ENCODE data around the gene UBN1.

UBN1 gene

GRCh38 chr16:4860727-4861342 lies 13.6 kb downstream of the UBN1 start:
- DNase-seq: no peak

- DNase-seq: no peak
These were observed 15.4 kb downstream of the UBN1 start for GRCh38 chr16:4862639-4863038.

DNA sequence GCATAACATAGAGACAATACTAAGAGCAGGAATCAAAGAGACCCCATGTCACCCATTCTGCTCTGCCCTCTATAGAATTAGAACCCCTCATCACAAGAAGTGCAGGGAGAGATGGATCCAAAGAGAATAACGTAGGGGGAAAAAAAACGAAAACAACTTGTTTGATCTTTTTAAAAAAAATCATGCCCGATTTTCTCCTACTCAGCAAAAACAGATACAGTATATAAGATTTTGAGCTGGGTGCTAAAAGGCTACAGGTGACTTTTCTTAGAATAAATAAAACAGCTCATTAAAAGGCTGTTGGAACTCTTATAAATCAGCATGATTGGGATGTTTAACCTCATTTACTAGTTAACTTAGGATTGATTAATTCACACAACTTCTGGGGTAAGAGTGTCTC lies 17.4 kb downstream of the UBN1 start:
- no peak for DNase-seq

GRCh38 chr16:4865231-4865860 lies 18.1 kb downstream of the UBN1 start:
- DNase-seq: no peak

GRCh38 chr16:4866586-4866985 lies 19.3 kb downstream of the UBN1 start:
- no peak for DNase-seq

DNA sequence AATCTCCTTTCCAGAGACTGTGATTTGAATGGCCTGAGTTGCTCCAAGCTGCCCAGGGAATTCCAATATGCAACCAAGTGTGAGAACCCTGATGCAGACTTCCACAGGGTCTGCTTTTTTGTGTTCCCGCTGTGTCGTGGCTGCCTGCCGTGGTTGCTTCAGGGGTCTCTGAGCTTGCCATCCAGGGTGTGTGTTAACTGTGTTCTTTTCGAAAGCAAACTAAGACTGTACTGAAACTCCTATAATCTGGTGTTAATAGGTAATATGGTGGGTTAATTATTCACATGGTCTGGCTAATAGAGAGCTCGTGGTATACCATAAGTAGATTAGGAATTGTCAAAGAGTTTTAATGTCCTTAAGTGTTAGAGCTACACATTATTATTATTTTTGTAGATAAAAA lies 20.7 kb downstream of the UBN1 start:
- DNase-seq: no peak

DNA sequence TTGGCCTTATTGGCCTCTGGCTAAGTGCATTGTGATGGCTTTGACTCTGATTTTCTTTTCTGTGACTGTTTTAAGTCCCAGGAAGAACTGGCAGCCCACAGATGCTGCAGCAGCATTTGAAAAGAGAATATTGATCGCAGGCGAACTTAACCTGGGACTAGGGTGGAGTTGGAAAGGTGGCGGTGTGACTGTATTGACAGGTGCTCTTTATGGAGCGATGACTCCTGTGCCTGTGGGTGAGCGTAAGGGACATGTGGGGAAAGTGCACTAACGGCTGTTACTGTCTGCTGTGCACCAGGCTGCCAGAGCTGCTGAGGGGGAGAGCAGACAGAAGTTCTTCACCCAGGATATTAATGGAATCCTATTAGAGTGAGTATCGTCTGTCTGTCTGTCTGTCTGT lies 21.3 kb downstream of the UBN1 start:
- no peak for DNase-seq

- no peak for DNase-seq
These were observed 22.0 kb downstream of the UBN1 start for GRCh38 chr16:4869147-4869805.

GRCh38 chr16:4870138-4870671 lies 22.9 kb downstream of the UBN1 start:
- DNase-seq: no peak

DNA sequence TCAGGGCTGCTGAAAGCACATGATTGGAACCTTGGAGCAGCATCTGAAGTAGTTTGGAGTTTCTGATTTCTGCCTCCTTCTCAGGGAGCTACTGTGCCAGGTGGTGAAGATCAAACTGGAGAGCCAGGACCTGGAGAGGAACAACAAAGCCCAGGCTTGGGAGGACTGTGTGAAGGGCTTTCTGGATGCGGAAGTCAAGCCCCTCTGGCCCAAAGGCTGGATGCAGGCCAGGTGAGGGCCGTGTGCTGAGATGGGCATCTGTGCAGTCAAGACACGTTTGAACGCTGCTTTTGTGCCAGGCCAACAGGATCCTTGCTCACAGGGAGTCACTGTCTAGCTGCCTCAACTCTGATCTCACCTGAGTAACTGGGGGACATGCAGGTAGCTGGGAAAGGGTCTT lies 23.8 kb downstream of the UBN1 start:
- no peak for DNase-seq

- DNase-seq: no peak
These were observed 25.8 kb downstream of the UBN1 start for GRCh38 chr16:4873091-4873490.

DNA sequence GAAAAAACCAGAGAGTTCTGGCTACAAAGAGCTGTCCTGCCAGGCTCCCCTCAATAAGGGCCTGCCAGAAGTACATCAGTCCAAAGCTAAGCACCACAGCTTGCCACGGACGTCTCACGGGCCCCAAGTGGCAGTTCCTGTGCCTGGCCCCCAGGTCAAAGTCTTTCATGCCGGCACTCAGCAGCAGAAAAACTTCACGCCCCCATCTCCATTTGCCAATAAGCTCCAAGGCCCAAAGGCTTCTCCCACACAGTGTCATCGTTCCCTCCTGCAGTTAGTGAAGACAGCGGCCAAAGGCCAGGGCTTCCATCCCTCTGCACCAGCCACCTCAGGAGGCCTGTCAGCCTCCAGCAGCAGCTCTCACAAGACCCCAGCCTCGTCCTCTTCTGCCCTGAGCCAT lies 27.4 kb downstream of the UBN1 start:
- no peak for DNase-seq

GRCh38 chr16:4876646-4877379 lies 29.5 kb downstream of the UBN1 start:
- DNase-seq: no peak

DNA sequence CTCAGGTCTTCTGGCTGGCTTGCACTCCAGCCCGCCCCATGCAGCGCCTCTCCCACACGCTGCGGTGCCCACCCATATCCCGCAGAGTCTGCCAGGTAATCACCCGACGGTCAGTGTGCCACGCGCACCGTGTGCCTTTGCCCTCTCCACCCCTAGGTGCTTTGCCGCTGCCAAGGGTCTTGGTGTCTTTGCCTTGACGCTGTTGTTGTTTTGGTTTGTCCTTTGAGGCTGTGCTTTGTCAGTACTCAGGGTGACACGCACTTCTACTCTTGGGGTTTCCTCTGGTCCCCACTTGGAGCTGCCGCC lies 30.1 kb downstream of the UBN1 start:
- no peak for DNase-seq

DNA sequence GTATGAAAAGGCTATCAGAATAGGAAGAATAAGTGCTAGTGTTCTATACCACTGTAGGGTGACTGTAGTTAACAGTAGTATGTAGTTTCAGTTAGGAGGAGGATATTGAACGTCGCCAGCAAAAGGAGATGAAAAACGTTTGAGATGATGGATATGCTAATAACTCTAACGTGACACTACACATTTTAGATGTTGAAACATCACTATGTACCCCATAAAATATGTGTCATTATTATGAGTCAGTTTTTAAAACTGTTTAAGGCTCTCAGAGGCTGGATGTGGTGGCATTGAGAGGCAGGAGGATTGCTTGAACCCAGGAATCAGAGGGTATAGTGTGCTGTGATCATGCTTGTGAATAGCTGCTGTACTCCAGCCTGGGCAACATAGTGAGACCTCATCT lies 31.8 kb downstream of the UBN1 start:
- DNase-seq: no peak

- DNase-seq: no peak
These were observed 32.8 kb downstream of the UBN1 start for GRCh38 chr16:4880006-4880580.

GRCh38 chr16:4882000-4882632 lies 34.8 kb downstream of the UBN1 start:
- DNase-seq: no peak

DNA sequence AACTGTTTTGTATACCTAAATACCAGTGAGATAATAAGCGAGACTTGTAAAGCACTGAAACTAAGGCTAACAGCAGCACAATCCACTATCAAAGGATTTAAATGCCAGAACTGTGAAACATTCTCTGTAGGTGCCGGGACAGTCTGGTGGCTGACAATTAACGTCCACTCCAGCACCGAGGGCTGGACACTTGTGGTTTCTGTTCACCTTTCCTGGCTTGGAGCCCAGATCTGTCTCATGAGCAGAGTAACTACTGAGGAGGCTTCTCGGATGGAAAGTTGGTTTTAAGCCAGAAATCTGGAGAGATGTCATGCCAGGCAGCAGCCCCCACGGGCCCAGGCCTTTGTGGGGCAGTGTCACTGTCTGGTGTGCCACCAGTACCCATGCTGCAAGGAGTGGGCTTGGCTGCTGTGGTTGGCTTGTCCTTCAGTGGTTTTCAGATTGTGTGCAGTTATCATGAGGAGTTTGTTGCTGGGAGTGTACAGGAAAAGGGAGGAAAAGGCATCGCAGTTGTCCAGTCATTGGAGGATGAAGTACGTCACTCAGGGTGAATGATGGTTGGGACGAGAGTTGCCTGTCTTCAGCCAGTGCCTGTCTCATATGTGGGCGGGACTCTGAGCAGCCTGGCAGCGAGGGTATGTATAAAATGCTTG lies 35.5 kb downstream of the UBN1 start:
- no peak for DNase-seq

DNA sequence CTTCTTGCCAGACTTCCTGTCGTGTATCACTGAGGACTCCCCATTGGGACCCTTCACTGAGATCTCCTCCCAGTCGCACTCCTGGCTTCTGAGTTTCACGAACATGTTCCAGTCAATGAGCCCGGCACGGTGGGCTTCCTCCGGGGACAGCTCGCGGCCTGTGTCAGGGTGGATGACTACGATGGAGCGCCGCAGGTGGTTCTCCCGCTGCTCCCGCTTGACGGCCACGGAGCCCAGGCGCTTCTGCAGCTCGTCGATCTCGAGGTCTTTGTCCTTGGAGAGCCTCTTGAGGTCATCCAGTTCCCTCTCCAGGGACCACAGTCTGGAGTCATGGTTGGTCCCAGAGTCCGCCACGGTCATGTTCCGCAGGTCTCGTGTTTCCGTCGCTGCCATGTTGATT lies 36.2 kb downstream of the UBN1 start:
- no peak for DNase-seq

- DNase-seq: no peak
These were observed 36.9 kb downstream of the UBN1 start for GRCh38 chr16:4884209-4884608.

GRCh38 chr16:4884972-4885874 lies 37.9 kb downstream of the UBN1 start:
- DNase-seq: no peak

Measured in activated CD8-positive, alpha-beta memory T cell treated with anti-CD3 and anti-CD28 coated beads for 24 hours (primary cell).